ENCODE results near the gene WASHC2C.
"Not testable (repeated sequence)": the region's sequence is repeated elsewhere in the genome, so short reads cannot be mapped to it uniquely, and the experiment has no call there.

The WASHC2C gene

GRCh38 chr10:45771757-45772461 lies 44.8 kb downstream of the WASHC2C start:
- not testable (repeated sequence) for DNase-seq

GRCh38 chr10:45786217-45786616 lies 59.2 kb downstream of the WASHC2C start:
- not testable (repeated sequence) for DNase-seq

- DNase-seq: not testable (repeated sequence)
These were observed 60.2 kb downstream of the WASHC2C start for GRCh38 chr10:45787212-45787741.

- not testable (repeated sequence) for DNase-seq
These were observed 62.9 kb downstream of the WASHC2C start for GRCh38 chr10:45789991-45790390.

- not testable (repeated sequence) for DNase-seq
These were observed 63.8 kb downstream of the WASHC2C start for GRCh38 chr10:45790694-45791426.

GRCh38 chr10:45794761-45795160 lies 67.7 kb downstream of the WASHC2C start:
- DNase-seq: not testable (repeated sequence)

- not testable (repeated sequence) for DNase-seq
These were observed 76.3 kb downstream of the WASHC2C start for GRCh38 chr10:45803060-45804010.

- not testable (repeated sequence) for DNase-seq
These were observed 77.9 kb downstream of the WASHC2C start for GRCh38 chr10:45804996-45805395.

GRCh38 chr10:45809837-45810236 lies 82.8 kb downstream of the WASHC2C start:
- no peak for DNase-seq

- no peak for DNase-seq
These were observed 84.0 kb downstream of the WASHC2C start for GRCh38 chr10:45811075-45811474.

- DNase-seq: not testable (repeated sequence)
These were observed 85.9 kb downstream of the WASHC2C start for GRCh38 chr10:45812959-45813358.

- not testable (repeated sequence) for DNase-seq
These were observed 87.1 kb downstream of the WASHC2C start for GRCh38 chr10:45814146-45814545.

GRCh38 chr10:45817130-45817859 lies 90.2 kb downstream of the WASHC2C start:
- DNase-seq: no peak

- no peak for DNase-seq
These were observed 90.8 kb downstream of the WASHC2C start for GRCh38 chr10:45817912-45818311.

- no peak for DNase-seq
These were observed 92.5 kb downstream of the WASHC2C start for GRCh38 chr10:45819552-45819951.

GRCh38 chr10:45820107-45820830 lies 93.2 kb downstream of the WASHC2C start:
- not testable (repeated sequence) for DNase-seq

- DNase-seq: not testable (repeated sequence)
These were observed 95.9 kb downstream of the WASHC2C start for GRCh38 chr10:45822918-45823317.

Data from activated naive CD4-positive, alpha-beta T cell (primary cell).